ENCODE measurements around the gene GARIN5A. TPM values are rescaled to one million over a fixed set of nuclear protein-coding genes. Genes with fewer than 3 reads are reported as not detected.

GARIN5A gene
- polyA plus RNA-seq, 3 donors = 0.41 TPM; not detected in 2

DNA sequence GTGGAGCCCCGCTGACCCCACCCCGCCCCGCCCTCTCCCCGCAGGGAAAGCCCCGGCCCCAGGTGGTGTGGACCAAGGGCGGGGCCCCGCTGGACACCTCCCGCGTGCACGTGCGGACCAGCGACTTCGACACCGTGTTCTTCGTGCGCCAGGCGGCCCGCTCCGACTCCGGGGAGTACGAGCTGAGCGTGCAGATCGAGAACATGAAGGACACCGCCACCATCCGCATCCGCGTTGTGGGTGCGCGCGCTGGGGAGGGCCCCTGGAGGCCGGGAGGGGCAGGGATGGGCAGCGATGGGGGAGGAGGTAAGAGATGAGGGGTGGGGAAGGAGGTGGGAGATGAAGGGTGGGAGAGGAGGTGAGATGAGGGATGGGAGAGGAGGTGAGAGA, 17.6 kb downstream of the GARIN5A start:
- H3K4me3 ChIP-seq (replicated peaks in 1 of 3; ENCODE audit: low read depth in 2 of 3, low read length in 3 of 3) = no peak overlapping the region
- H3K27ac ChIP-seq (ENCODE audit: low read depth in 1 of 2, low read length in 2 of 2) = no peak overlapping the region
- DNase-seq = no peak
- WGBS (ENCODE audit: insufficient coverage) = 59% methylated on average over 30 of the region's 32 CpGs
- no peaks in the 10 kb centered on the region for H3K36me3 ChIP-seq (replicated peaks in 1 of 2; ENCODE audit: control insufficient read depth in 1 of 2, insufficient read depth in 2 of 2, low read length in 2 of 2)
- Mint-ChIP-seq H3K4me1 (peaks cover 5% of the 10 kb centered on the region), H3K4me3 (no peak overlapping the region), H3K9me3 (peaks cover 0 to 4% (median 0%) of the 10 kb centered on the region in 7 donors), H3K27me3 (ENCODE audit: low read depth in 3 of 3) (peaks cover 19 to 48% (median 23%) of the 10 kb centered on the region in 3 donors), H3K36me3 (no peaks in the 10 kb centered on the region), H3K27ac (no peak overlapping the region)
- intact Hi-C loops (cut with micrococcal nuclease) = no loop called here
- TF ChIP-seq, protein P1, sequence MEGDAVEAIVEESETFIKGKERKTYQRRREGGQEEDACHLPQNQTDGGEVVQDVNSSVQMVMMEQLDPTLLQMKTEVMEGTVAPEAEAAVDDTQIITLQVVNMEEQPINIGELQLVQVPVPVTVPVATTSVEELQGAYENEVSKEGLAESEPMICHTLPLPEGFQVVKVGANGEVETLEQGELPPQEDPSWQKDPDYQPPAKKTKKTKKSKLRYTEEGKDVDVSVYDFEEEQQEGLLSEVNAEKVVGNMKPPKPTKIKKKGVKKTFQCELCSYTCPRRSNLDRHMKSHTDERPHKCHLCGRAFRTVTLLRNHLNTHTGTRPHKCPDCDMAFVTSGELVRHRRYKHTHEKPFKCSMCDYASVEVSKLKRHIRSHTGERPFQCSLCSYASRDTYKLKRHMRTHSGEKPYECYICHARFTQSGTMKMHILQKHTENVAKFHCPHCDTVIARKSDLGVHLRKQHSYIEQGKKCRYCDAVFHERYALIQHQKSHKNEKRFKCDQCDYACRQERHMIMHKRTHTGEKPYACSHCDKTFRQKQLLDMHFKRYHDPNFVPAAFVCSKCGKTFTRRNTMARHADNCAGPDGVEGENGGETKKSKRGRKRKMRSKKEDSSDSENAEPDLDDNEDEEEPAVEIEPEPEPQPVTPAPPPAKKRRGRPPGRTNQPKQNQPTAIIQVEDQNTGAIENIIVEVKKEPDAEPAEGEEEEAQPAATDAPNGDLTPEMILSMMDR (IDR thresholded peaks at IDR 0.05) = no peak
- H3K4me1 ChIP-seq (ENCODE audit: control insufficient read depth in 1 of 2, insufficient read depth in 2 of 2, low read length in 2 of 2) = no peaks in the 10 kb centered on the region
- no peak overlapping the region for H3K9ac ChIP-seq (ENCODE audit: insufficient read depth, low read length, poor library complexity, severe bottlenecking)
- H2AFZ ChIP-seq (ENCODE audit: insufficient read depth, low read depth, low read length, poor library complexity, severe bottlenecking) = no peak overlapping the region
- H4K20me1 ChIP-seq (ENCODE audit: insufficient read depth, low read length) = no peaks in the 10 kb centered on the region
- H3K27me3 ChIP-seq (ENCODE audit: control insufficient read depth in 2 of 2, insufficient read depth in 2 of 2, low read length in 2 of 2) = peaks cover 0 to 7% of the 10 kb centered on the region in 2 donors
- no peaks in the 10 kb centered on the region for H3K9me3 ChIP-seq (replicated peaks in 1 of 2; ENCODE audit: control insufficient read depth in 1 of 2, insufficient read depth in 1 of 2, low read length in 2 of 2)
- H3K4me2 ChIP-seq (replicated peaks; ENCODE audit: extremely low read depth, low read length, poor library complexity, severe bottlenecking) = no peak overlapping the region
- H3K79me2 ChIP-seq (ENCODE audit: insufficient read depth, low read length) = no peaks in the 10 kb centered on the region

DNA sequence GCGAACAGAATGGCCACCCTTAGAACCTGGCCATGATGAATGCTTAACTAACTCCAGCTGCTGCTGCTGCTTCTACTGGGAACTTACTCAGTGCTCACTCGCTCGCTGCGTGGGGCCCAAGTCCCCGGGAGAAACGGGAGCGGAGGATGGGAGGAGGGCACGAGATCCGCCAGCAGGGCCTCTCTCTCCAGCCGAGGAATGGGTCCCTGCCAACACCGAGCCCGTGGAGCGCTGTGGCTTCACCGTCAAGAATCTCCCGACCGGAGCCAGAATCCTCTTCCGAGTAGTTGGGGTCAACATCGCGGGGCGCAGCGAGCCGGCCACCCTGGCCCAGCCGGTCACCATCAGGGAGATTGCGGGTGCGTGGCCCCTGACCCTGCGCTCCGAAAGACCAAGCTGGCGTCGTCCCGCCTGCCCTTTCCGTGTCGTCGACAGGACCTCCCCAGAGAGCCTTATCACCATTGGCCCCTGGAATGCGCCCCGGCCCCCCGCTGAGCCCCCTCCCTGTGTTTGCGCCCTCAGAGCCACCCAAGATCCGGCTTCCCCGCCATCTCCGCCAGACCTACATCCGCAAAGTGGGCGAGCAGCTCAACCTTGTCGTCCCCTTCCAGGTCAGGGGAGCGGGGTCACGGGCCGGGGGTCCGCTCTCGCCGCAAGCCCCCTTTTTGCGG, 18.1 kb downstream of the GARIN5A start:
- Histone ChIP-seq H3K9ac (ENCODE audit: insufficient read depth, low read length, poor library complexity, severe bottlenecking) (no peak overlapping the region), H3K9me3 (replicated peaks in 1 of 2; ENCODE audit: control insufficient read depth in 1 of 2, insufficient read depth in 1 of 2, low read length in 2 of 2) (no peaks in the 10 kb centered on the region), H3K27ac (ENCODE audit: low read depth in 1 of 2, low read length in 2 of 2) (no peak overlapping the region), H2AFZ (ENCODE audit: insufficient read depth, low read depth, low read length, poor library complexity, severe bottlenecking) (no peak overlapping the region), H3K36me3 (replicated peaks in 1 of 2; ENCODE audit: control insufficient read depth in 1 of 2, insufficient read depth in 2 of 2, low read length in 2 of 2) (no peaks in the 10 kb centered on the region), H3K27me3 (ENCODE audit: control insufficient read depth in 2 of 2, insufficient read depth in 2 of 2, low read length in 2 of 2) (peaks cover 0 to 7% of the 10 kb centered on the region in 2 donors), H3K4me3 (replicated peaks in 1 of 3; ENCODE audit: low read depth in 2 of 3, low read length in 3 of 3) (no peak overlapping the region), H3K79me2 (ENCODE audit: insufficient read depth, low read length) (no peaks in the 10 kb centered on the region), H4K20me1 (ENCODE audit: insufficient read depth, low read length) (no peaks in the 10 kb centered on the region), H3K4me2 (replicated peaks; ENCODE audit: extremely low read depth, low read length, poor library complexity, severe bottlenecking) (no peak overlapping the region), H3K4me1 (ENCODE audit: control insufficient read depth in 1 of 2, insufficient read depth in 2 of 2, low read length in 2 of 2) (no peaks in the 10 kb centered on the region)
- DNase-seq = no peak
- H3K27ac Mint-ChIP-seq = no peak overlapping the region
- peaks cover 19 to 47% (median 25%) of the 10 kb centered on the region in 3 donors for H3K27me3 Mint-ChIP-seq (ENCODE audit: low read depth in 3 of 3)
- intact Hi-C loops (cut with micrococcal nuclease) = no loop called here
- peaks cover 0 to 4% (median 0%) of the 10 kb centered on the region in 7 donors for H3K9me3 Mint-ChIP-seq
- H3K36me3 Mint-ChIP-seq = no peaks in the 10 kb centered on the region
- H3K4me3 Mint-ChIP-seq = no peak overlapping the region
- H3K4me1 Mint-ChIP-seq = peaks cover 5% of the 10 kb centered on the region
- 45% methylated on average over 48 of the region's 50 CpGs for WGBS (ENCODE audit: insufficient coverage)
- TF ChIP-seq, protein P1 (IDR thresholded peaks at IDR 0.05) = no peak

All from CD14-positive monocyte (primary cell).